T-cell (primary cell): ENCODE results near the gene FTCDNL1. TPM values are rescaled to one million over a fixed set of nuclear protein-coding genes. Genes with fewer than 3 reads are reported as not detected.

Experiments used
- ATAC-seq, 4 experiments: fragments of 200-7000 bp in 3 of 4; fragments of 150-1000 bp in 1 of 4; cut with Tn5 transposase; replicated peaks in 1 of 4; 1 replicate in 3 of 4; 2 replicates in 1 of 4; pipeline ENCODE4 v1.10.0; 2021; ENCODE audit warnings: moderate library complexity in 3 of 4, mild to moderate bottlenecking in 2 of 4, moderate number of reproducible peaks in 1 of 4
- CTCF ChIA-PET, 2 donors: fragments of 300-600 bp; sonication (Branson Sonifier 250); formaldehyde crosslinking; loops; one replicate each; lab custom pipeline; 2022; ENCODE audit warnings: antibody characterized with exemption in 2 of 2; lab: Charles Lee
- POLR2A ChIA-PET, 2 donors: fragments of 300-600 bp; sonication (Branson Sonifier 250); formaldehyde crosslinking; loops; one replicate each; lab custom pipeline; 2022; ENCODE audit warnings: antibody characterized with exemption in 2 of 2; lab: Charles Lee
- DNase-seq, 35 experiments: peaks; one replicate each; pipeline versions ENCODE4 v3.0.0 to v3.0.0-alpha.2; 2013 to 2023
- H3K27ac ChIP-seq: one replicate; pipeline ENCODE4 v1.5.1; 2013; ENCODE audit warnings: low read length
- H3K27me3 ChIP-seq, 2 experiments: replicated peaks in 1 of 2; 1 replicate in 1 of 2; 2 replicates in 1 of 2; pipeline versions ENCODE4 v1.6.1 to v1.7.0; 2013; ENCODE audit warnings: low read length in 1 of 2, mixed read lengths in 1 of 2; ENCODE audit not compliant: control insufficient read depth in 2 of 2, insufficient read depth in 2 of 2; ENCODE audit errors: extremely low read depth in 1 of 2
- H3K36me3 ChIP-seq, 2 donors: 1 replicate in 1 of 2; 2 replicates in 1 of 2; pipeline versions ENCODE4 v1.6.1 to v1.7.0; 2013; ENCODE audit warnings: low read length in 1 of 2; ENCODE audit not compliant: control insufficient read depth in 2 of 2, insufficient read depth in 1 of 2; ENCODE audit errors: extremely low read depth in 1 of 2
- H3K4me1 ChIP-seq, 2 experiments: 1 replicate in 1 of 2; 2 replicates in 1 of 2; pipeline versions ENCODE4 v1.6.1 to v1.7.0; 2013; ENCODE audit warnings: low read length in 2 of 2, mixed read lengths in 1 of 2; ENCODE audit not compliant: insufficient read depth in 2 of 2, control insufficient read depth in 1 of 2; ENCODE audit errors: extremely low read depth in 1 of 2
- H3K4me3 ChIP-seq, 2 donors: 1 replicate in 1 of 2; 2 replicates in 1 of 2; pipeline versions ENCODE4 v1.5.1 to v1.7.0; 2013; ENCODE audit warnings: mild to moderate bottlenecking in 2 of 2, low read length in 1 of 2, moderate library complexity in 1 of 2; ENCODE audit not compliant: control insufficient read depth in 1 of 2; ENCODE audit errors: extremely low read depth in 1 of 2
- H3K9me3 ChIP-seq: 2 replicates; pipeline ENCODE4 v1.7.0; 2013
- H3K27ac Mint-ChIP-seq, 2 donors: one replicate each; pipeline ENCODE4 v1.8.0; 2020 to 2021; ENCODE audit warnings: mild to moderate bottlenecking in 2 of 2, mixed read lengths in 2 of 2
- H3K27me3 Mint-ChIP-seq, 2 donors: one replicate each; pipeline ENCODE4 v1.8.0; 2021 to 2022; ENCODE audit warnings: mixed read lengths in 2 of 2
- H3K36me3 Mint-ChIP-seq: one replicate; pipeline ENCODE4 v1.8.0; 2021; ENCODE audit warnings: mixed read lengths
- H3K4me1 Mint-ChIP-seq, 3 donors: one replicate each; pipeline ENCODE4 v1.8.0; 2020 to 2022; ENCODE audit warnings: mixed read lengths in 3 of 3, mild to moderate bottlenecking in 1 of 3
- H3K4me3 Mint-ChIP-seq, 3 donors: one replicate each; pipeline ENCODE4 v1.8.0; 2020 to 2022; ENCODE audit warnings: mild to moderate bottlenecking in 3 of 3, mixed read lengths in 3 of 3, moderate library complexity in 3 of 3
- H3K9me3 Mint-ChIP-seq, 3 donors: one replicate each; pipeline ENCODE4 v1.8.0; 2020 to 2022; ENCODE audit warnings: mixed read lengths in 3 of 3
- WGBS: methylation state at CpG from one replicate; pipeline ENCODE4 v1.1.5; 2013; ENCODE audit warnings: missing lambda C conversion rate; ENCODE audit not compliant: insufficient coverage; 5-methylcytosine and 5-hydroxymethylcytosine counted together
- total RNA-seq, 35 experiments: library from RNA in 6 of 35; stranded (reverse) in 6 of 35; fragments of 120-200 nt in 1 of 35; gene quantifications; one replicate each; pipeline versions ENCODE4 v1.2.1 to v1.2.4 and lab custom pipeline; 2013 to 2026

Gene FTCDNL1
- total RNA-seq, 5 donors from 2014 or later (not counting 1 experiment from before 2014, with no cell fraction given) = 0.77 to 3.8 (median 2.6) TPM

- POLR2A ChIA-PET = no interaction called here
- no peaks in the 10 kb centered on the region for H3K36me3 ChIP-seq
- no peaks in the 10 kb centered on the region for H3K9me3 Mint-ChIP-seq
- H3K36me3 Mint-ChIP-seq = peaks cover 5% of the 10 kb centered on the region
- H3K4me3 Mint-ChIP-seq = no peak overlapping the region
- ATAC-seq = no peak
- no peak overlapping the region for H3K27ac Mint-ChIP-seq
- H3K27ac ChIP-seq = no peak overlapping the region
- 100% methylated on average over 1 of the region's 2 CpGs for WGBS
- H3K4me3 ChIP-seq = no peak overlapping the region
- no peak for DNase-seq
- no peaks in the 10 kb centered on the region for H3K4me1 ChIP-seq
- no peaks in the 10 kb centered on the region for H3K9me3 ChIP-seq
- CTCF ChIA-PET = interaction anchor here in 1 of 2 donors (1.6 kb wide), 1 partner anchor 30 kb away, joined by 5 read pairs; no protein-coding TSS in a partner anchor
- no peaks in the 10 kb centered on the region for H3K4me1 Mint-ChIP-seq
- no peaks in the 10 kb centered on the region for H3K27me3 ChIP-seq
- peaks cover 0 to 4% of the 10 kb centered on the region in 2 donors for H3K27me3 Mint-ChIP-seq
These were observed 80.3 kb downstream of the FTCDNL1 start for GRCh38 chr2:199770716-199771115.

GRCh38 chr2:199765646-199766045 is 85.3 kb downstream of the FTCDNL1 start:
- WGBS = 67% methylated on average over 1 of the region's 5 CpGs

GRCh38 chr2:199764273-199764800 is 86.7 kb downstream of the FTCDNL1 start:
- POLR2A ChIA-PET = no interaction called here
- Histone ChIP-seq H3K4me1 (no peaks in the 10 kb centered on the region), H3K4me3 (no peak overlapping the region), H3K9me3 (no peaks in the 10 kb centered on the region), H3K27me3 (peaks cover 0 to 3% of the 10 kb centered on the region in 2 experiments), H3K27ac (no peak overlapping the region), H3K36me3 (no peaks in the 10 kb centered on the region)
- 94% methylated on average over 5 of the region's 7 CpGs for WGBS
- Mint-ChIP-seq H3K4me1 (no peaks in the 10 kb centered on the region), H3K27me3 (no peaks in the 10 kb centered on the region), H3K27ac (no peak overlapping the region), H3K36me3 (no peaks in the 10 kb centered on the region), H3K4me3 (no peak overlapping the region), H3K9me3 (no peaks in the 10 kb centered on the region)
- no peak for DNase-seq
- CTCF ChIA-PET = no interaction called here
- no peak for ATAC-seq

More at GRCh38 chr2:199765646-199766045, 85.3 kb downstream of the FTCDNL1 start:
- Mint-ChIP-seq H3K36me3 (no peaks in the 10 kb centered on the region), H3K27me3 (no peaks in the 10 kb centered on the region), H3K4me1 (no peaks in the 10 kb centered on the region), H3K4me3 (no peak overlapping the region), H3K27ac (no peak overlapping the region), H3K9me3 (no peaks in the 10 kb centered on the region)
- Histone ChIP-seq H3K36me3 (no peaks in the 10 kb centered on the region), H3K27me3 (peaks cover 0 to 3% of the 10 kb centered on the region in 2 experiments), H3K9me3 (no peaks in the 10 kb centered on the region), H3K4me3 (no peak overlapping the region), H3K4me1 (no peaks in the 10 kb centered on the region), H3K27ac (no peak overlapping the region)
- ATAC-seq (no peak), DNase-seq (no peak)
- ChIA-PET CTCF (interaction anchor here (0.6 to 0.7 kb wide), 2 partner anchors 28 to 813 kb away, joined by 5 to 6 read pairs; no protein-coding TSS in a partner anchor), POLR2A (no interaction called here)

- no peak overlapping the region for H3K27ac ChIP-seq
- no peak for ATAC-seq
- CTCF ChIA-PET = no interaction called here
- H3K4me3 ChIP-seq = no peak overlapping the region
- no peaks in the 10 kb centered on the region for H3K9me3 Mint-ChIP-seq
- no peaks in the 10 kb centered on the region for H3K36me3 Mint-ChIP-seq
- H3K4me1 Mint-ChIP-seq = no peaks in the 10 kb centered on the region
- no peak overlapping the region for H3K27ac Mint-ChIP-seq
- 87% methylated on average over 2 of the region's 4 CpGs for WGBS
- no peaks in the 10 kb centered on the region for H3K4me1 ChIP-seq
- H3K27me3 Mint-ChIP-seq = peaks cover 0 to 4% of the 10 kb centered on the region in 2 donors
- peaks cover 0 to 3% of the 10 kb centered on the region in 2 experiments for H3K27me3 ChIP-seq
- POLR2A ChIA-PET = no interaction called here
- H3K9me3 ChIP-seq = no peaks in the 10 kb centered on the region
- H3K4me3 Mint-ChIP-seq = no peak overlapping the region
- no peak for DNase-seq
- H3K36me3 ChIP-seq = no peaks in the 10 kb centered on the region
These were observed 88.0 kb downstream of the FTCDNL1 start for GRCh38 chr2:199762963-199763362.

GRCh38 chr2:199760574-199760973 is 90.4 kb downstream of the FTCDNL1 start:
- CTCF ChIA-PET = no interaction called here
- H3K27me3 ChIP-seq = peaks cover 0 to 3% of the 10 kb centered on the region in 2 experiments
- Mint-ChIP-seq H3K4me3 (no peak overlapping the region), H3K27me3 (peaks cover 7 to 12% of the 10 kb centered on the region in 2 donors), H3K4me1 (no peaks in the 10 kb centered on the region), H3K27ac (no peak overlapping the region), H3K36me3 (no peaks in the 10 kb centered on the region), H3K9me3 (no peaks in the 10 kb centered on the region)
- ATAC-seq = no peak
- POLR2A ChIA-PET = no interaction called here
- H3K9me3 ChIP-seq = no peaks in the 10 kb centered on the region
- H3K36me3 ChIP-seq = no peaks in the 10 kb centered on the region
- H3K27ac ChIP-seq = no peak overlapping the region
- no peaks in the 10 kb centered on the region for H3K4me1 ChIP-seq
- H3K4me3 ChIP-seq = no peak overlapping the region
- WGBS = no CpG with 5 or more reads among the region's 3 CpGs
- DNase-seq = no peak

- Mint-ChIP-seq H3K4me3 (no peak overlapping the region), H3K27me3 (peaks cover 11 to 12% of the 10 kb centered on the region in 2 donors), H3K27ac (no peak overlapping the region), H3K9me3 (no peaks in the 10 kb centered on the region), H3K4me1 (no peaks in the 10 kb centered on the region), H3K36me3 (no peaks in the 10 kb centered on the region)
- WGBS = no CpG with 5 or more reads among the region's 3 CpGs
- no peaks in the 10 kb centered on the region for H3K9me3 ChIP-seq
- DNase-seq = no peak
- H3K27me3 ChIP-seq = peaks cover 0 to 3% of the 10 kb centered on the region in 2 experiments
- no peak overlapping the region for H3K27ac ChIP-seq
- no peak for ATAC-seq
- ChIA-PET POLR2A (no interaction called here), CTCF (no interaction called here)
- no peak overlapping the region for H3K4me3 ChIP-seq
- H3K36me3 ChIP-seq = no peaks in the 10 kb centered on the region
- H3K4me1 ChIP-seq = no peaks in the 10 kb centered on the region
These were observed 93.6 kb downstream of the FTCDNL1 start for GRCh38 chr2:199757233-199757870.
